SU-DHL-6 (cell line): ENCODE results near the gene ANKRD63.

ENCODE experiments used
- H2AFZ ChIP-seq: fragments of 200-600 bp; sonication (generic); 2 replicates; pipeline ENCODE4 v1.6.1; 2014; ENCODE audit warnings: low read depth, mild to moderate bottlenecking, moderate library complexity, mixed read lengths, antibody characterized with exemption, low read length; ENCODE audit not compliant: severe bottlenecking
- H3F3A ChIP-seq: fragments of 200-600 bp; shearing (Covaris generic); 2 replicates; pipeline ENCODE4 v1.6.0; 2016; ENCODE audit warnings: antibody characterized with exemption, mild to moderate bottlenecking; ENCODE audit not compliant: insufficient read depth
- H3K27ac ChIP-seq: fragments of 200-600 bp; sonication (generic); 2 replicates; pipeline ENCODE4 v1.5.1; 2016; ENCODE audit warnings: low read depth, mild to moderate bottlenecking, low read length, moderate library complexity, mixed read lengths
- H3K27me3 ChIP-seq: fragments of 200-600 bp; sonication (generic), shearing (Covaris generic); 2 replicates; pipeline ENCODE4 v1.6.0; 2014; ENCODE audit warnings: mild to moderate bottlenecking, low read length
- H3K36me3 ChIP-seq: fragments of 200-600 bp; sonication (generic); 2 replicates; pipeline ENCODE4 v1.6.1; 2014; ENCODE audit warnings: mild to moderate bottlenecking, low read length, mixed read lengths
- H3K4me2 ChIP-seq: fragments of 300-600, 200-600 bp; shearing (Covaris generic), sonication (generic); 2 replicates; pipeline ENCODE4 v1.6.0; 2014; ENCODE audit warnings: low read length, low read depth, mild to moderate bottlenecking; ENCODE audit not compliant: poor library complexity, severe bottlenecking
- H3K4me3 ChIP-seq: fragments of 200-600 bp; sonication (generic); 2 replicates; pipeline ENCODE4 v1.5.1; 2014; ENCODE audit warnings: antibody characterized with exemption, low read length, mild to moderate bottlenecking, mixed read lengths; ENCODE audit not compliant: insufficient read depth, poor library complexity, severe bottlenecking
- H3K79me2 ChIP-seq: fragments of 200-600 bp; sonication (generic); 2 replicates; pipeline ENCODE4 v1.6.1; 2014; ENCODE audit warnings: mild to moderate bottlenecking, low read length, moderate library complexity; ENCODE audit not compliant: insufficient read depth
- H3K9ac ChIP-seq: fragments of 200-600 bp; sonication (generic); 2 replicates; pipeline ENCODE4 v1.7.0; 2014; ENCODE audit warnings: mild to moderate bottlenecking, low read length
- H3K9me2 ChIP-seq: fragments of 200-600 bp; sonication (generic); replicated peaks from 2 replicates; pipeline ENCODE4 v1.6.1; 2014; ENCODE audit warnings: low read length; ENCODE audit not compliant: insufficient read depth
- H3K9me3 ChIP-seq: fragments of 200-600 bp; sonication (generic); 2 replicates; pipeline ENCODE4 v1.6.1; 2014; ENCODE audit warnings: low read length, mixed read lengths; ENCODE audit not compliant: insufficient read depth
- H4K20me1 ChIP-seq: fragments of 200-600 bp; sonication (generic); 2 replicates; pipeline ENCODE4 v1.6.1; 2014; ENCODE audit warnings: low read depth, mild to moderate bottlenecking, antibody characterized with exemption, low read length, moderate library complexity, mixed read lengths
- CTCF ChIP-seq: fragments of 200-600 bp; sonication (generic); IDR thresholded peaks from one replicate; pipeline ENCODE4 v1.5.1; 2017; ENCODE audit warnings: antibody characterized with exemption, mild to moderate bottlenecking, low read length, moderate library complexity; ENCODE audit not compliant: insufficient read depth, poor library complexity, severe bottlenecking
- EZH2phosphoT487 ChIP-seq: fragments of 200-600 bp; sonication (generic), shearing (Covaris generic); conservative IDR thresholded peaks from 2 replicates; pipeline ENCODE4 v1.6.1; 2018; ENCODE audit warnings: mild to moderate bottlenecking, antibody characterized with exemption, low read length, moderate library complexity, mixed read lengths

Gene ANKRD63

GRCh38 chr15:40295877-40296560, 13.2 kb upstream of the ANKRD63 start:
- Histone ChIP-seq H3K9ac (no peak overlapping the region), H3K4me3 (no peak overlapping the region), H3F3A (no peaks in the 10 kb centered on the region), H3K9me2 (no peaks in the 10 kb centered on the region), H3K4me2 (no peak overlapping the region), H2AFZ (no peak overlapping the region), H3K79me2 (no peaks in the 10 kb centered on the region), H3K36me3 (no peaks in the 10 kb centered on the region), H3K27ac (no peak overlapping the region), H3K27me3 (no peaks in the 10 kb centered on the region), H4K20me1 (no peaks in the 10 kb centered on the region), H3K9me3 (peaks cover 3% of the 10 kb centered on the region; the same call in 1 of the 2 replicates)
- TF ChIP-seq EZH2phosphoT487, result no peak
- no peak for TF ChIP-seq CTCF

GRCh38 chr15:40295297-40295696, 12.4 kb upstream of the ANKRD63 start:
- no peak for TF ChIP-seq CTCF
- TF ChIP-seq EZH2phosphoT487, result no peak
- Histone ChIP-seq H3K4me2 (no peak overlapping the region), H3K79me2 (no peaks in the 10 kb centered on the region), H3K27ac (no peak overlapping the region), H3K9me2 (no peaks in the 10 kb centered on the region), H3K9me3 (peaks cover 3% of the 10 kb centered on the region; the same call in 1 of the 2 replicates), H3F3A (no peaks in the 10 kb centered on the region), H3K27me3 (no peaks in the 10 kb centered on the region), H4K20me1 (no peaks in the 10 kb centered on the region), H3K36me3 (no peaks in the 10 kb centered on the region), H2AFZ (no peak overlapping the region), H3K4me3 (no peak overlapping the region), H3K9ac (no peak overlapping the region)

GRCh38 chr15:40293905-40294895, 11.3 kb upstream of the ANKRD63 start:
- Histone ChIP-seq H2AFZ (no peak overlapping the region), H3K4me2 (no peak overlapping the region), H3K79me2 (no peaks in the 10 kb centered on the region), H3K27me3 (no peaks in the 10 kb centered on the region), H3K9ac (no peak overlapping the region), H3K4me3 (no peak overlapping the region), H3K36me3 (no peaks in the 10 kb centered on the region), H4K20me1 (no peaks in the 10 kb centered on the region), H3K9me3 (0 out of 2 replicates have a peak, but pooled peaks cover under 1% of the 10 kb centered on the region), H3K27ac (no peak overlapping the region), H3F3A (no peaks in the 10 kb centered on the region), H3K9me2 (no peaks in the 10 kb centered on the region)
- TF ChIP-seq EZH2phosphoT487 (no peak), CTCF (no peak)
